Lung (tissue), 12 donors: ENCODE measurements around the gene GAB2. TPM values are rescaled to one million over a fixed set of nuclear protein-coding genes. Genes with fewer than 3 reads are reported as not detected.
A peak's percentile ranks its signal among the peaks of the same experiment; 100 is the strongest.

Experiments used
- ATAC-seq: fragments of 200-7000 bp; cut with Tn5 transposase; one replicate; pipeline ENCODE4 v1.9.1; 2020; ENCODE audit warnings: moderate number of reproducible peaks; ENCODE audit not compliant: insufficient read depth, low FRiP score
- DNase-seq, 3 donors: peaks; one replicate each; pipeline ENCODE4 v3.0.0-alpha.2; 2013 to 2017
- H3K27ac ChIP-seq, 2 donors: one replicate each; pipeline ENCODE4 v1.5.1; 2013; ENCODE audit warnings: mild to moderate bottlenecking in 2 of 2, moderate library complexity in 2 of 2, control low read depth in 1 of 2, inconsistent platforms in 1 of 2, low read depth in 1 of 2, low read length in 1 of 2
- H3K27me3 ChIP-seq, 3 donors: one replicate each; pipeline ENCODE4 v1.5.1; 2013; ENCODE audit warnings: low read length in 2 of 3; ENCODE audit not compliant: control insufficient read depth in 3 of 3, insufficient read depth in 3 of 3
- H3K36me3 ChIP-seq, 4 donors: one replicate each; pipeline ENCODE4 v1.5.1; 2013; ENCODE audit warnings: low read length in 4 of 4, mild to moderate bottlenecking in 1 of 4, moderate library complexity in 1 of 4; ENCODE audit not compliant: control insufficient read depth in 4 of 4, insufficient read depth in 4 of 4
- H3K4me1 ChIP-seq, 5 donors: one replicate each; pipeline ENCODE4 v1.5.1; 2013; ENCODE audit warnings: low read length in 5 of 5, mild to moderate bottlenecking in 2 of 5, moderate library complexity in 1 of 5; ENCODE audit not compliant: control insufficient read depth in 5 of 5, insufficient read depth in 5 of 5
- H3K4me3 ChIP-seq: one replicate; pipeline ENCODE4 v1.5.1; 2013; ENCODE audit warnings: mild to moderate bottlenecking, control low read depth, moderate library complexity
- H3K9ac ChIP-seq, 2 donors: one replicate each; pipeline ENCODE4 v1.5.1; 2013; ENCODE audit warnings: low read length in 2 of 2, control low read depth in 1 of 2; ENCODE audit not compliant: insufficient read depth in 1 of 2
- H3K9me3 ChIP-seq, 4 donors: one replicate each; pipeline ENCODE4 v1.5.1; 2013; ENCODE audit warnings: low read length in 3 of 4, mild to moderate bottlenecking in 1 of 4, moderate library complexity in 1 of 4; ENCODE audit not compliant: control insufficient read depth in 4 of 4, insufficient read depth in 3 of 4
- WGBS, 2 donors: extraction: QIAGEN DNeasy Blood & Tissue Kit; methylation state at CpG; one replicate each; pipeline ENCODE4 v1.1.7; 2013; 5-methylcytosine and 5-hydroxymethylcytosine counted together
- polyA plus RNA-seq, 2 donors: library from polyadenylated mRNA; stranded (reverse); fragments of 200-250 nt; gene quantifications; one replicate each; pipeline ENCODE4 v1.2.1, GENCODE V29; 2013
- total RNA-seq, 2 donors: library from RNA; depleted of rRNA in 1 of 2; stranded (reverse); fragments of >200 nt in 1 of 2; gene quantifications; one replicate each; pipeline ENCODE4 v1.2.1, GENCODE V29; 2014 to 2021
- TF ChIP-seq, protein P1 (sequence below): IDR thresholded peaks from 2 replicates; pipeline ENCODE4 v1.5.1; 2012; ENCODE audit warnings: mild to moderate bottlenecking; ENCODE audit errors: control extremely low read depth, extremely low read depth
- donor health status: control.
- donor health status: control.
- donor health status: Bipolar disorder and iron deficiency.
- donor health status: healthy.
- donor health status: DM: yes; HTN: yes; CAD: no.

GAB2 gene
- total and polyA plus RNA-seq, 4 donors = 17.8 to 47.9 (median 23.1) TPM

DNA sequence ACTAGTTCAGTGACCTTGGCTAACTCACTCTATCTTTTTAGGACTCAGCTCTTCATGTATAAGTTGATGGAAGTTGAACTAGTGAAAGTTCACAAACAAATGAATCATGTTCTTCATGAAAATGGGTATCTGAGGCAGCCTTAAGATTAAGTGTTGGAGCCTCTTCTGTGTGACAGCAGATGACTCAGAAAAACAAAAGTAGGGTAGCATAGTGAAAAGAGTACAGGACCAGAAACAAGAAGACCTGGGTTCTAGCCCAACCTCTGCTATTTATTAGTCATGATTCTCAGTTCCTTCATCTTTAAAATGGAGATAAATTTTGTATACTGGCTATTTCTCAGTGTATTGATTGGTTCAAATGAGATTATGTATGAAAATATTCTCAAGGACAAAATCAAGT lies 168.7 kb downstream of the GAB2 start:
- Histone ChIP-seq H3K4me3 (no peak overlapping the region), H3K36me3 (peaks cover 0 to 14% (median 4%) of the 10 kb centered on the region in 4 donors), H3K27me3 (no peaks in the 10 kb centered on the region), H3K9ac (no peak overlapping the region), H3K27ac (no peak overlapping the region), H3K9me3 (no peaks in the 10 kb centered on the region), H3K4me1 (peaks cover 0 to 16% (median 12%) of the 10 kb centered on the region in 5 donors)
- ATAC-seq (no peak), DNase-seq (no peak)
- TF ChIP-seq, protein P1, sequence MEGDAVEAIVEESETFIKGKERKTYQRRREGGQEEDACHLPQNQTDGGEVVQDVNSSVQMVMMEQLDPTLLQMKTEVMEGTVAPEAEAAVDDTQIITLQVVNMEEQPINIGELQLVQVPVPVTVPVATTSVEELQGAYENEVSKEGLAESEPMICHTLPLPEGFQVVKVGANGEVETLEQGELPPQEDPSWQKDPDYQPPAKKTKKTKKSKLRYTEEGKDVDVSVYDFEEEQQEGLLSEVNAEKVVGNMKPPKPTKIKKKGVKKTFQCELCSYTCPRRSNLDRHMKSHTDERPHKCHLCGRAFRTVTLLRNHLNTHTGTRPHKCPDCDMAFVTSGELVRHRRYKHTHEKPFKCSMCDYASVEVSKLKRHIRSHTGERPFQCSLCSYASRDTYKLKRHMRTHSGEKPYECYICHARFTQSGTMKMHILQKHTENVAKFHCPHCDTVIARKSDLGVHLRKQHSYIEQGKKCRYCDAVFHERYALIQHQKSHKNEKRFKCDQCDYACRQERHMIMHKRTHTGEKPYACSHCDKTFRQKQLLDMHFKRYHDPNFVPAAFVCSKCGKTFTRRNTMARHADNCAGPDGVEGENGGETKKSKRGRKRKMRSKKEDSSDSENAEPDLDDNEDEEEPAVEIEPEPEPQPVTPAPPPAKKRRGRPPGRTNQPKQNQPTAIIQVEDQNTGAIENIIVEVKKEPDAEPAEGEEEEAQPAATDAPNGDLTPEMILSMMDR = no peak

DNA sequence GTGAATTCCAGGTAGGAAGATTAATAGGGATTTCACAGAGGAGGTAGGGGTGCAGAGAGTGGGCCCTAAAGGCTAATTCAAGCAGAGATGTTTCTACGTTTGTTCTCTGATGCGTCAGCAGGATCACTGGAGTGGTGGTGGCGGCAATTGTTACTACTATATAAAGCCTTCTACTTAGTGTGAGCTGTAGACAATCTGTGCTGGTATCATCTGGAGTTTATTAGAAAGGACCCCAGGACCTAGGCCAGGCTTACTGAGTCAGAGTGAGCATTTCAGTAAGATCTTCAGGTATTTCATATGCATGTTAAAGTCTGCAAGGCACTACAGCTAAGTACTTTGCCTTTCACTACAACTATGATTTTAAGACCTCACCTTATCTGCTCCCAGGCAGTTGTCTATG lies 169.4 kb downstream of the GAB2 start:
- no peak overlapping the region for H3K27ac ChIP-seq
- H3K4me3 ChIP-seq = no peak overlapping the region
- H3K9ac ChIP-seq = no peak overlapping the region
- 96 to 97% methylated on average over 3 of the region's 3 CpGs for WGBS, 2 donors
- no peak for DNase-seq
- H3K27me3 ChIP-seq = no peaks in the 10 kb centered on the region
- TF ChIP-seq, protein P1 = no peak
- peaks cover 0 to 14% (median 3%) of the 10 kb centered on the region in 4 donors for H3K36me3 ChIP-seq
- ATAC-seq = no peak
- no peaks in the 10 kb centered on the region for H3K9me3 ChIP-seq
- H3K4me1 ChIP-seq = peaks cover 0 to 16% (median 12%) of the 10 kb centered on the region in 5 donors

- Histone ChIP-seq H3K9me3 (peaks cover 0 to 9% (median under 1%) of the 10 kb centered on the region in 4 donors), H3K36me3 (peaks cover 0 to 11% (median 4%) of the 10 kb centered on the region in 4 donors), H3K4me3 (no peak overlapping the region), H3K9ac (no peak overlapping the region), H3K27ac (peak overlapping the region in 1 of 2 donors; percentile 4), H3K4me1 (no peaks in the 10 kb centered on the region), H3K27me3 (no peaks in the 10 kb centered on the region)
- DNase-seq (no peak), ATAC-seq (no peak)
- 20 to 42% methylated on average over 4 of the region's 4 CpGs for WGBS, 2 donors
- TF ChIP-seq, protein P1 = no peak
Observed at GRCh38 chr11:78244546-78245255, 172.9 kb downstream of the GAB2 start.
